H1 (cell line): Measurements from ENCODE around the gene YWHAB. TPM values are rescaled to one million over a fixed set of nuclear protein-coding genes. Genes with fewer than 3 reads are reported as not detected.
A peak's percentile ranks its signal among the peaks of the same experiment; 100 is the strongest.

ENCODE experiments used
- ATF3 ChIP-seq: IDR thresholded peaks from 2 replicates; pipeline ENCODE4 v1.6.1; 2011; ENCODE audit warnings: low read depth, mild to moderate bottlenecking, low read length; ENCODE audit not compliant: insufficient read depth
- BCL11A ChIP-seq, 2 experiments: IDR thresholded peaks; one replicate each; pipeline ENCODE4 v1.6.1; 2011; ENCODE audit warnings: low read depth in 2 of 2, low read length in 2 of 2, mild to moderate bottlenecking in 2 of 2
- CBX8 ChIP-seq: fragments of 300-800, 300-1000 bp; sonication (generic); IDR thresholded peaks from 2 replicates; pipeline ENCODE4 v1.7.1; 2016; ENCODE audit warnings: low read depth, low read length, borderline replicate concordance
- CEBPB ChIP-seq: IDR thresholded peaks from 2 replicates; pipeline ENCODE4 v1.6.1; 2012; ENCODE audit warnings: low read depth, low read length
- EP300 ChIP-seq, 2 experiments: IDR thresholded peaks; 1 replicate in 1 of 2; 2 replicates in 1 of 2; pipeline ENCODE4 v1.6.1; 2011 to 2012; ENCODE audit warnings: low read depth in 2 of 2, low read length in 2 of 2, mild to moderate bottlenecking in 2 of 2, borderline replicate concordance in 1 of 2, inconsistent platforms in 1 of 2, moderate library complexity in 1 of 2
- EZH2 ChIP-seq: fragments of 200-600 bp; sonication (generic); IDR thresholded peaks from 2 replicates; pipeline ENCODE4 v1.7.1; 2012; ENCODE audit warnings: low read depth, mild to moderate bottlenecking, moderate library complexity, low read length, inconsistent platforms; ENCODE audit not compliant: severe bottlenecking
- FOSL1 ChIP-seq: IDR thresholded peaks from 2 replicates; pipeline ENCODE4 v1.6.1; 2011; ENCODE audit warnings: mild to moderate bottlenecking, low read depth, low read length, moderate library complexity; ENCODE audit not compliant: insufficient read depth
- HDAC6 ChIP-seq: IDR thresholded peaks from one replicate; pipeline ENCODE4 v1.7.1; 2012; ENCODE audit warnings: low read depth, mild to moderate bottlenecking, inconsistent platforms, low read length, moderate library complexity
- POLR2A ChIP-seq, 2 experiments: IDR thresholded peaks; 1 replicate in 1 of 2; 2 replicates in 1 of 2; pipeline ENCODE4 v1.6.1; 2011; ENCODE audit warnings: low read depth in 2 of 2, low read length in 2 of 2, mild to moderate bottlenecking in 2 of 2; ENCODE audit errors: control extremely low read depth in 1 of 2
- POLR2AphosphoS5 ChIP-seq: IDR thresholded peaks from 2 replicates; pipeline ENCODE4 v1.6.1; 2011; ENCODE audit warnings: low read depth, low read length
- POU5F1 ChIP-seq: IDR thresholded peaks from 2 replicates; pipeline ENCODE4 v1.6.1; 2011; ENCODE audit warnings: low read depth, mild to moderate bottlenecking, low read length, moderate library complexity
- RFX5 ChIP-seq: IDR thresholded peaks from 2 replicates; pipeline ENCODE4 v1.6.1; 2011; ENCODE audit warnings: low read depth, low read length, improper control_type of control experiment, borderline replicate concordance
- RNF2 ChIP-seq: fragments of 200-900, 300-1000 bp; sonication (generic); IDR thresholded peaks from 2 replicates; pipeline ENCODE4 v1.7.1; 2016; ENCODE audit warnings: borderline replicate concordance, low read depth, mild to moderate bottlenecking, antibody characterized with exemption, low read length; ENCODE audit not compliant: poor library complexity, severe bottlenecking; ENCODE audit errors: missing control alignments
- RXRA ChIP-seq: IDR thresholded peaks from 2 replicates; pipeline ENCODE4 v1.6.1; 2011; ENCODE audit warnings: low read depth, mild to moderate bottlenecking, low read length, moderate library complexity; ENCODE audit not compliant: insufficient read depth
- SAP30 ChIP-seq: fragments of 300-600 bp; sonication (generic); IDR thresholded peaks from 2 replicates; pipeline ENCODE4 v1.7.1; 2012; ENCODE audit warnings: low read length, moderate library complexity, mild to moderate bottlenecking, inconsistent platforms; ENCODE audit not compliant: insufficient read depth, insufficient replicate concordance
- SIX5 ChIP-seq: IDR thresholded peaks from 2 replicates; pipeline ENCODE4 v1.6.1; 2011; ENCODE audit warnings: mild to moderate bottlenecking, low read depth, low read length
- TAF1 ChIP-seq: IDR thresholded peaks from 2 replicates; pipeline ENCODE4 v1.6.1; 2011; ENCODE audit warnings: mild to moderate bottlenecking, low read depth, low read length
- TBP ChIP-seq: IDR thresholded peaks from 2 replicates; pipeline ENCODE4 v1.6.1; 2011; ENCODE audit warnings: low read depth, low read length, improper control_type of control experiment
- TCF12 ChIP-seq: IDR thresholded peaks from 2 replicates; pipeline ENCODE4 v1.6.1; 2011; ENCODE audit warnings: low read depth, mild to moderate bottlenecking, low read length
- TEAD4 ChIP-seq: IDR thresholded peaks from 2 replicates; pipeline ENCODE4 v1.6.1; 2012; ENCODE audit warnings: low read depth, low read length, inconsistent platforms, mixed read lengths
- USF2 ChIP-seq: IDR thresholded peaks from 2 replicates; pipeline ENCODE4 v1.6.1; 2011; ENCODE audit warnings: low read length, improper control_type of control experiment
- polyA plus RNA-seq, 7 experiments: library from polyadenylated mRNA; depleted of rRNA in 3 of 7; stranded (reverse) in 5 of 7; unstranded in 2 of 7; fragments of >200 nt in 5 of 7; fragments of 200-250 nt in 2 of 7; gene quantifications; 1 replicate in 5 of 7; 2 replicates in 1 of 7; 4 replicates in 1 of 7; pipeline versions ENCODE4 v1.2.1 to v1.2.3, GENCODE V29; 2011 to 2013; ENCODE audit warnings: missing spikeins in 2 of 7, mixed read lengths in 2 of 7
- total RNA-seq: library from RNA; stranded (reverse); fragmentation: NEBNext Ultra II Directional; extraction: Animal tissue kit (Norgen Biotek cat#: 25700); gene quantifications from 2 replicates; pipeline ENCODE4 v1.2.1, GENCODE V29; 2021

The YWHAB gene
- total and polyA plus RNA-seq, 2 of the 8 experiments (the other 6 are each of a cell fraction or from before 2014, with no cell fraction given), result 72.9 to 256 TPM

GRCh38 chr20:44885392-44886265 lies at the start of gene YWHAB (continued):
- TF ChIP-seq RNF2, result no peak
- TF ChIP-seq TEAD4, result no peak
- 0 out of 2 replicates have a peak, but pooled peaks have one; percentile 24 for TF ChIP-seq TCF12
- 0 out of 3 replicates have a peak, but pooled peaks of 1 of the 2 experiments have one; percentile 70 for TF ChIP-seq POLR2A (IDR thresholded peaks at IDR 0.05; ENCODE audit: control extremely low read depth in 1 of 2, low read depth in 2 of 2, low read length in 2 of 2)
- no peak for TF ChIP-seq FOSL1
- no peak for TF ChIP-seq BCL11A (IDR thresholded peaks at IDR 0.05; ENCODE audit: low read depth in 2 of 2, low read length in 2 of 2)
- no peak for TF ChIP-seq SAP30
- TF ChIP-seq CBX8, result no peak
- TF ChIP-seq TAF1, result peak; percentile 72
- no peak for TF ChIP-seq HDAC6
- peak; percentile 59 for TF ChIP-seq POLR2AphosphoS5
- no peak for TF ChIP-seq RXRA
- no peak for TF ChIP-seq ATF3
- peak in 1 of 2 experiments; percentile 3; a peak in 1 of 3 replicates for TF ChIP-seq EP300 (IDR thresholded peaks at IDR 0.05; ENCODE audit: borderline replicate concordance in 1 of 2, low read depth in 2 of 2, low read length in 2 of 2)
- no peak for TF ChIP-seq EZH2
- TF ChIP-seq RFX5, result no peak
- no peak for TF ChIP-seq POU5F1
- peak; percentile 42; the same call in 1 of the 2 replicates for TF ChIP-seq USF2
- no peak for TF ChIP-seq SIX5
- no peak for TF ChIP-seq CEBPB
- TF ChIP-seq TBP, result 0 out of 2 replicates have a peak, but pooled peaks have one; percentile 8
